GM12891 (cell line): ENCODE results near the gene TAOK2.

Experiments used
- PAX5 ChIP-seq: IDR thresholded peaks from 2 replicates; pipeline ENCODE4 v1.6.1; 2011; ENCODE audit warnings: low read length, moderate library complexity, mild to moderate bottlenecking; ENCODE audit not compliant: insufficient read depth, severe bottlenecking
- POLR2A ChIP-seq: IDR thresholded peaks from 2 replicates; pipeline ENCODE4 v1.6.1; 2011; ENCODE audit warnings: low read depth, low read length, control low read depth
- POLR2AphosphoS5 ChIP-seq: IDR thresholded peaks from 2 replicates; pipeline ENCODE4 v1.6.1; 2011; ENCODE audit warnings: low read depth, low read length, control low read depth
- POU2F2 ChIP-seq: IDR thresholded peaks from 2 replicates; pipeline ENCODE4 v1.6.1; 2011; ENCODE audit warnings: low read depth, mild to moderate bottlenecking, control low read depth, low read length, moderate library complexity
- SPI1 ChIP-seq: IDR thresholded peaks from 2 replicates; pipeline ENCODE4 v1.6.1; 2011; ENCODE audit warnings: low read depth, low read length, control low read depth
- TAF1 ChIP-seq: IDR thresholded peaks from 2 replicates; pipeline ENCODE4 v1.6.1; 2011; ENCODE audit warnings: low read depth, low read length, control low read depth

- no peak for TF ChIP-seq TAF1
- no peak for TF ChIP-seq POLR2AphosphoS5
- TF ChIP-seq POLR2A, result no peak
- TF ChIP-seq SPI1, result no peak
- no peak for TF ChIP-seq POU2F2
- no peak for TF ChIP-seq PAX5
Measured at GRCh38 chr16:29984764-29985147, 11.1 kb downstream of the TAOK2 start.
